IMR-90 (cell line): ENCODE data around the gene FAM78B. TPM values are rescaled to one million over a fixed set of nuclear protein-coding genes. Genes with fewer than 3 reads are reported as not detected.

Source experiments
- ATAC-seq: fragments of 200-7000 bp; cut with Tn5 transposase; 2 replicates; pipeline ENCODE4 v1.9.1; 2020; ENCODE audit warnings: low read depth, mild to moderate bottlenecking, moderate library complexity
- BruUV-seq: library from RNA; stranded (reverse); fragments of 400-500 nt; replicated peaks from 2 replicates; lab custom pipeline; 2021; lab: Mats Ljungman, UMichigan
- CTCF ChIA-PET: fragments of 300-600 bp; formaldehyde crosslinking; extraction: SDS; loops from one replicate; lab custom pipeline; 2021; ENCODE audit warnings: antibody characterized with exemption; lab: Yijun Ruan, JAX
- POLR2A ChIA-PET: fragments of 300-600 bp; sonication (Branson Sonifier 250); formaldehyde crosslinking; loops from one replicate; lab custom pipeline; 2022; ENCODE audit warnings: antibody characterized with exemption; ENCODE audit not compliant: unreplicated experiment; lab: Charles Lee
- DNase-seq: peaks from one replicate; pipeline ENCODE4 v3.0.0; 2013
- H2AFZ ChIP-seq: replicated peaks from 2 replicates; pipeline ENCODE3; 2013; ENCODE audit warnings: low read length, mild to moderate bottlenecking; ENCODE audit not compliant: poor library complexity
- H2AK5ac ChIP-seq: 2 replicates; pipeline ENCODE4 v1.6.1; 2013; ENCODE audit warnings: low read depth, low read length, inconsistent platforms
- H2AK9ac ChIP-seq: replicated peaks from 2 replicates; pipeline ENCODE3; 2013; ENCODE audit warnings: mild to moderate bottlenecking, low read depth, low read length, moderate library complexity; ENCODE audit not compliant: poor library complexity
- H2BK120ac ChIP-seq: 2 replicates; pipeline ENCODE4 v1.6.1; 2013; ENCODE audit warnings: low read depth, low read length, inconsistent platforms
- H2BK15ac ChIP-seq: 3 replicates; pipeline ENCODE4 v1.6.1; 2013; ENCODE audit warnings: low read depth, low read length, inconsistent platforms
- H2BK20ac ChIP-seq: 2 replicates; pipeline ENCODE4 v1.6.1; 2013; ENCODE audit warnings: low read depth, mild to moderate bottlenecking, inconsistent platforms, low read length, moderate library complexity
- H2BK5ac ChIP-seq: 2 replicates; pipeline ENCODE4 v1.6.1; 2013; ENCODE audit warnings: mild to moderate bottlenecking, low read depth, low read length, inconsistent platforms; ENCODE audit not compliant: poor library complexity, severe bottlenecking
- H3K14ac ChIP-seq: replicated peaks from 2 replicates; pipeline ENCODE4 v1.6.1; 2013; ENCODE audit warnings: low read depth, low read length, inconsistent platforms
- H3K18ac ChIP-seq: 2 replicates; pipeline ENCODE4 v1.6.1; 2013; ENCODE audit warnings: low read depth, low read length, control low read depth
- H3K23ac ChIP-seq: 2 replicates; pipeline ENCODE4 v1.6.1; 2013; ENCODE audit warnings: low read depth, low read length, inconsistent platforms
- H3K27ac ChIP-seq: 2 replicates; pipeline ENCODE4 v1.5.1; 2013; ENCODE audit warnings: mild to moderate bottlenecking, control low read depth, low read length; ENCODE audit not compliant: insufficient read depth
- H3K27me3 ChIP-seq: 2 replicates; pipeline ENCODE4 v1.6.1; 2013; ENCODE audit warnings: low read length; ENCODE audit not compliant: control insufficient read depth, insufficient read depth
- H3K36me3 ChIP-seq: 2 replicates; pipeline ENCODE4 v1.6.1; 2013; ENCODE audit warnings: low read length, mixed read lengths; ENCODE audit not compliant: control insufficient read depth, insufficient read depth
- H3K4ac ChIP-seq: 2 replicates; pipeline ENCODE4 v1.6.1; 2013; ENCODE audit warnings: low read depth, low read length, inconsistent platforms
- H3K4me1 ChIP-seq: 2 replicates; pipeline ENCODE4 v1.6.1; 2013; ENCODE audit warnings: low read length, mixed read lengths; ENCODE audit not compliant: control insufficient read depth, insufficient read depth
- H3K4me2 ChIP-seq: 2 replicates; pipeline ENCODE4 v1.6.1; 2013; ENCODE audit warnings: low read depth, mild to moderate bottlenecking, control low read depth, low read length, moderate library complexity
- H3K4me3 ChIP-seq: 2 replicates; pipeline ENCODE4 v1.5.1; 2013; ENCODE audit warnings: low read depth, mild to moderate bottlenecking, control low read depth, low read length, moderate library complexity; ENCODE audit not compliant: insufficient read depth
- H3K56ac ChIP-seq: 2 replicates; pipeline ENCODE4 v1.6.1; 2013; ENCODE audit warnings: low read length, inconsistent platforms; ENCODE audit not compliant: insufficient read depth; ENCODE audit errors: extremely low read depth
- H3K79me1 ChIP-seq, 2 experiments: 2 replicates each; pipeline ENCODE4 v1.6.1; 2013; ENCODE audit warnings: low read length in 2 of 2, inconsistent platforms in 1 of 2, low read depth in 1 of 2
- H3K9ac ChIP-seq: 2 replicates; pipeline ENCODE4 v1.6.1; 2013; ENCODE audit warnings: low read depth, low read length, control low read depth
- H3K9me1 ChIP-seq: 2 replicates; pipeline ENCODE4 v1.6.1; 2013; ENCODE audit warnings: low read length, inconsistent platforms; ENCODE audit not compliant: insufficient read depth
- H3K9me3 ChIP-seq: 2 replicates; pipeline ENCODE4 v1.6.1; 2013; ENCODE audit warnings: low read length; ENCODE audit not compliant: control insufficient read depth, insufficient read depth
- H4K20me1 ChIP-seq: 2 replicates; pipeline ENCODE4 v1.6.1; 2013; ENCODE audit warnings: low read length, inconsistent platforms; ENCODE audit not compliant: insufficient read depth
- H4K5ac ChIP-seq: 2 replicates; pipeline ENCODE4 v1.6.1; 2013; ENCODE audit warnings: mild to moderate bottlenecking, low read depth, low read length, control low read depth
- H4K8ac ChIP-seq, 2 experiments: 2 replicates each; pipeline ENCODE4 v1.6.1; 2013; ENCODE audit warnings: low read depth in 2 of 2, low read length in 2 of 2, control low read depth in 1 of 2, inconsistent platforms in 1 of 2
- H4K91ac ChIP-seq: 2 replicates; pipeline ENCODE4 v1.6.1; 2013; ENCODE audit warnings: low read depth, low read length, inconsistent platforms; ENCODE audit not compliant: insufficient read depth
- CEBPB ChIP-seq: IDR thresholded peaks from 2 replicates; pipeline ENCODE4 v1.6.1; 2012; ENCODE audit warnings: low read depth, low read length, improper control_type of control experiment
- CHD1 ChIP-seq: IDR thresholded peaks from 2 replicates; pipeline ENCODE4 v1.6.1; 2012; ENCODE audit warnings: low read depth, low read length, improper control_type of control experiment
- FOS ChIP-seq: fragments of 150-350 bp; IDR thresholded peaks from 2 replicates; pipeline ENCODE4 v1.6.1; 2016; ENCODE audit warnings: low read depth, low read length
- MAFK ChIP-seq: IDR thresholded peaks from 2 replicates; pipeline ENCODE4 v1.6.1; 2012; ENCODE audit warnings: low read depth, low read length, improper control_type of control experiment
- MAZ ChIP-seq: IDR thresholded peaks from 2 replicates; pipeline ENCODE4 v1.6.1; 2012; ENCODE audit warnings: low read depth, mild to moderate bottlenecking, low read length, improper control_type of control experiment, moderate library complexity, borderline replicate concordance
- MXI1 ChIP-seq: IDR thresholded peaks from 2 replicates; pipeline ENCODE4 v1.6.1; 2012; ENCODE audit warnings: low read depth, mild to moderate bottlenecking, low read length, moderate library complexity, borderline replicate concordance
- NFE2L2 ChIP-seq: fragments of 150-350 bp; IDR thresholded peaks from 2 replicates; pipeline ENCODE4 v1.6.1; 2016; ENCODE audit warnings: low read depth, mild to moderate bottlenecking, low read length
- POLR2A ChIP-seq: IDR thresholded peaks from 2 replicates; pipeline ENCODE4 v1.6.1; 2012; ENCODE audit warnings: mild to moderate bottlenecking, low read depth, low read length
- RCOR1 ChIP-seq: IDR thresholded peaks from 2 replicates; pipeline ENCODE4 v1.6.1; 2012; ENCODE audit warnings: mild to moderate bottlenecking, low read length, improper control_type of control experiment; ENCODE audit not compliant: insufficient replicate concordance
- RFX5 ChIP-seq: IDR thresholded peaks from 2 replicates; pipeline ENCODE4 v1.8.0; 2012; ENCODE audit warnings: low read depth, mild to moderate bottlenecking, low read length, moderate library complexity
- SMC3 ChIP-seq: fragments of 150-350 bp; IDR thresholded peaks from 2 replicates; pipeline ENCODE4 v1.6.1; 2016; ENCODE audit warnings: low read depth, mild to moderate bottlenecking, antibody characterized with exemption, low read length, moderate library complexity
- USF2 ChIP-seq: fragments of 150-350 bp; IDR thresholded peaks from 2 replicates; pipeline ENCODE4 v1.6.1; 2017; ENCODE audit warnings: mild to moderate bottlenecking, antibody characterized with exemption, low read length, low read depth
- dilution Hi-C: fragments of 300-500 bp; cut with HindIII; formaldehyde crosslinking; loops from one replicate; pipeline ENCODE4 v1.14.3; 2018; ENCODE audit warnings: low sequenced_read_pairs; ENCODE audit not compliant: unreplicated experiment
- in situ Hi-C: fragments of 300-500 bp; cut with MboI; formaldehyde crosslinking; loops from 3 replicates; pipeline ENCODE4 v1.14.3; 2019; ENCODE audit warnings: low sequenced_read_pairs, inconsistent platforms, mixed read lengths
- intact Hi-C: fragments of 100-400 bp; cut with micrococcal nuclease; formaldehyde crosslinking; loops from 2 replicates; pipeline ENCODE4 v1.10.0; 2022
- polyA plus RNA-seq, 3 experiments: library from polyadenylated mRNA; depleted of rRNA; stranded (reverse); fragments of >200 nt; gene quantifications; 2 replicates each; pipeline ENCODE4 v1.2.3, GENCODE V29; 2012; ENCODE audit warnings: low replicate concordance in 1 of 3
- total RNA-seq: library from RNA; depleted of rRNA; stranded (reverse); fragments of >200 nt; gene quantifications from 2 replicates; pipeline ENCODE4 v1.2.3, GENCODE V29; 2012
- TF ChIP-seq, protein P1 (sequence below): conservative IDR thresholded peaks from 2 replicates; pipeline ENCODE4 v1.5.1; 2012; ENCODE audit warnings: mild to moderate bottlenecking, low read depth, low read length, improper control_type of control experiment

The FAM78B gene
- total and polyA plus RNA-seq, 2 of the 4 experiments (the other 2 are of a cell fraction), result under 0.01 to 0.12 TPM

- H2BK20ac ChIP-seq, result no peak overlapping the region
- no peak overlapping the region for H2AFZ ChIP-seq
- dilution Hi-C loops, result no loop called here
- DNase-seq (no peak), ATAC-seq (no peak)
- no peak overlapping the region for H3K23ac ChIP-seq
- H2AK5ac ChIP-seq, result no peak overlapping the region
- no peaks in the 10 kb centered on the region for H3K27me3 ChIP-seq
- no peaks in the 10 kb centered on the region for H3K79me1 ChIP-seq
- no peaks in the 10 kb centered on the region for H4K20me1 ChIP-seq
- H4K91ac ChIP-seq, result no peak overlapping the region
- H3K36me3 ChIP-seq, result no peaks in the 10 kb centered on the region
- no peaks in the 10 kb centered on the region for H3K9me3 ChIP-seq
- no peak overlapping the region for H3K18ac ChIP-seq
- no peak overlapping the region for H3K27ac ChIP-seq
- no peak overlapping the region for H2BK5ac ChIP-seq
- H3K9me1 ChIP-seq, result no peaks in the 10 kb centered on the region
- intact Hi-C loops, result loop anchor here (5.0 kb wide), 1 partner anchor 857 kb away; no protein-coding TSS in a partner anchor
- ChIA-PET POLR2A (no interaction called here), CTCF (no interaction called here)
- no peak overlapping the region for H4K5ac ChIP-seq
- BruUV-seq, result no TSS peak
- H3K14ac ChIP-seq, result no peak overlapping the region
- H3K4ac ChIP-seq, result no peak overlapping the region
- H4K8ac ChIP-seq, result no peak overlapping the region
- no peak overlapping the region for H2BK15ac ChIP-seq
- H3K4me1 ChIP-seq, result no peaks in the 10 kb centered on the region
- H2AK9ac ChIP-seq, result no peak overlapping the region
- in situ Hi-C loops, result no loop called here
- H3K56ac ChIP-seq, result no peak overlapping the region
- no peak overlapping the region for H3K4me3 ChIP-seq
- TF ChIP-seq, protein P1, sequence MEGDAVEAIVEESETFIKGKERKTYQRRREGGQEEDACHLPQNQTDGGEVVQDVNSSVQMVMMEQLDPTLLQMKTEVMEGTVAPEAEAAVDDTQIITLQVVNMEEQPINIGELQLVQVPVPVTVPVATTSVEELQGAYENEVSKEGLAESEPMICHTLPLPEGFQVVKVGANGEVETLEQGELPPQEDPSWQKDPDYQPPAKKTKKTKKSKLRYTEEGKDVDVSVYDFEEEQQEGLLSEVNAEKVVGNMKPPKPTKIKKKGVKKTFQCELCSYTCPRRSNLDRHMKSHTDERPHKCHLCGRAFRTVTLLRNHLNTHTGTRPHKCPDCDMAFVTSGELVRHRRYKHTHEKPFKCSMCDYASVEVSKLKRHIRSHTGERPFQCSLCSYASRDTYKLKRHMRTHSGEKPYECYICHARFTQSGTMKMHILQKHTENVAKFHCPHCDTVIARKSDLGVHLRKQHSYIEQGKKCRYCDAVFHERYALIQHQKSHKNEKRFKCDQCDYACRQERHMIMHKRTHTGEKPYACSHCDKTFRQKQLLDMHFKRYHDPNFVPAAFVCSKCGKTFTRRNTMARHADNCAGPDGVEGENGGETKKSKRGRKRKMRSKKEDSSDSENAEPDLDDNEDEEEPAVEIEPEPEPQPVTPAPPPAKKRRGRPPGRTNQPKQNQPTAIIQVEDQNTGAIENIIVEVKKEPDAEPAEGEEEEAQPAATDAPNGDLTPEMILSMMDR, result no peak
- no peak for TF ChIP-seq MAFK
- no peak for TF ChIP-seq NFE2L2
- TF ChIP-seq SMC3, result no peak
- TF ChIP-seq RCOR1, result no peak
- TF ChIP-seq MXI1, result no peak
- no peak for TF ChIP-seq CEBPB
- no peak for TF ChIP-seq USF2
- TF ChIP-seq RFX5, result no peak
- TF ChIP-seq CHD1, result no peak
- TF ChIP-seq MAZ, result no peak
- TF ChIP-seq FOS, result no peak
- no peak for TF ChIP-seq POLR2A
- H3K9ac ChIP-seq, result no peak overlapping the region
- no peak overlapping the region for H3K4me2 ChIP-seq
- H2BK120ac ChIP-seq, result no peak overlapping the region
Observed at GRCh38 chr1:166175032-166175431, 8.2 kb upstream of the FAM78B start.
